Measurements from ENCODE around the gene RBM12. TPM values are rescaled to one million over a fixed set of nuclear protein-coding genes. Genes with fewer than 3 reads are reported as not detected.

The RBM12 gene
- total RNA-seq, 1 experiment from 2014 or later: 100 TPM

GRCh38 chr20:35680452-35681183 is 15.9 kb upstream of the RBM12 start:
- no peak for ATAC-seq
- intact Hi-C loops (cut with micrococcal nuclease; ENCODE audit: unreplicated experiment): no loop called here
- H3K27ac ChIP-seq (ENCODE audit: low read length): no peak overlapping the region
- H3K36me3 ChIP-seq (ENCODE audit: control insufficient read depth, insufficient read depth, low read length): no peaks in the 10 kb centered on the region
- no peaks in the 10 kb centered on the region for H3K27me3 ChIP-seq (ENCODE audit: control insufficient read depth, insufficient read depth, low read length)
- H3K4me3 ChIP-seq (ENCODE audit: low read depth in 2 of 2, low read length in 2 of 2): no peak overlapping the region
- ChIA-PET POLR2A (interaction anchor here (0.7 kb wide), 1 partner anchor 255 kb away, joined by 3 read pairs; no protein-coding TSS in a partner anchor), CTCF (no interaction called here)
- no TSS peak for BruUV-seq (replicated peaks)
- no peaks in the 10 kb centered on the region for H3K4me1 ChIP-seq (ENCODE audit: control insufficient read depth, insufficient read depth, low read length)
- H3K9me3 ChIP-seq (ENCODE audit: control insufficient read depth, insufficient read depth, low read depth, low read length): no peaks in the 10 kb centered on the region
- no peak for DNase-seq (ENCODE audit: low read depth, low spot score)
- TF ChIP-seq SIN3A (IDR thresholded peaks at IDR 0.05; ENCODE audit: borderline replicate concordance, insufficient read depth, low read depth, low read length): no peak
- no peak for TF ChIP-seq TCF7L2 (IDR thresholded peaks at IDR 0.05; ENCODE audit: low read depth, low read length)
- no peak for TF ChIP-seq POLR2AphosphoS5 (IDR thresholded peaks at IDR 0.05; ENCODE audit: low read depth, low read length)
- no peak for TF ChIP-seq REST (IDR thresholded peaks at IDR 0.05; ENCODE audit: insufficient read depth in 1 of 2, low read depth in 2 of 2, low read length in 1 of 2)
- TF ChIP-seq CTCF (IDR thresholded peaks at IDR 0.05): no peak
- in situ Hi-C loops (cut with HindIII; ENCODE audit: low pct_unique_long_range_greater_than_20kb, low sequenced_read_pairs): no loop called here

- in situ Hi-C loops (cut with HindIII; ENCODE audit: low pct_unique_long_range_greater_than_20kb, low sequenced_read_pairs): no loop called here
- no peak overlapping the region for H3K27ac ChIP-seq (ENCODE audit: low read length)
- H3K4me1 ChIP-seq (ENCODE audit: control insufficient read depth, insufficient read depth, low read length): no peaks in the 10 kb centered on the region
- CTCF ChIA-PET: no interaction called here
- no peaks in the 10 kb centered on the region for H3K27me3 ChIP-seq (ENCODE audit: control insufficient read depth, insufficient read depth, low read length)
- 0 out of 2 replicates have a peak, but pooled peaks cover 2% of the 10 kb centered on the region for H3K36me3 ChIP-seq (ENCODE audit: control insufficient read depth, insufficient read depth, low read length)
- H3K9me3 ChIP-seq (ENCODE audit: control insufficient read depth, insufficient read depth, low read depth, low read length): no peaks in the 10 kb centered on the region
- no peak for DNase-seq (ENCODE audit: low read depth, low spot score)
- POLR2A ChIA-PET: no interaction called here
- no peak for ATAC-seq
- TF ChIP-seq TCF7L2 (IDR thresholded peaks at IDR 0.05; ENCODE audit: low read depth, low read length): no peak
- no peak for TF ChIP-seq POLR2AphosphoS5 (IDR thresholded peaks at IDR 0.05; ENCODE audit: low read depth, low read length)
- no peak for TF ChIP-seq CTCF (IDR thresholded peaks at IDR 0.05)
- no peak for TF ChIP-seq REST (IDR thresholded peaks at IDR 0.05; ENCODE audit: insufficient read depth in 1 of 2, low read depth in 2 of 2, low read length in 1 of 2)
- no peak for TF ChIP-seq SIN3A (IDR thresholded peaks at IDR 0.05; ENCODE audit: borderline replicate concordance, insufficient read depth, low read depth, low read length)
- no peak overlapping the region for H3K4me3 ChIP-seq (ENCODE audit: low read depth in 2 of 2, low read length in 2 of 2)
- no TSS peak for BruUV-seq (replicated peaks)
- intact Hi-C loops (cut with micrococcal nuclease; ENCODE audit: unreplicated experiment): no loop called here
Observed at GRCh38 chr20:35674921-35675320, 10.2 kb upstream of the RBM12 start.
